ENCODE measurements around the gene DENND4A.

Gene DENND4A

DNA sequence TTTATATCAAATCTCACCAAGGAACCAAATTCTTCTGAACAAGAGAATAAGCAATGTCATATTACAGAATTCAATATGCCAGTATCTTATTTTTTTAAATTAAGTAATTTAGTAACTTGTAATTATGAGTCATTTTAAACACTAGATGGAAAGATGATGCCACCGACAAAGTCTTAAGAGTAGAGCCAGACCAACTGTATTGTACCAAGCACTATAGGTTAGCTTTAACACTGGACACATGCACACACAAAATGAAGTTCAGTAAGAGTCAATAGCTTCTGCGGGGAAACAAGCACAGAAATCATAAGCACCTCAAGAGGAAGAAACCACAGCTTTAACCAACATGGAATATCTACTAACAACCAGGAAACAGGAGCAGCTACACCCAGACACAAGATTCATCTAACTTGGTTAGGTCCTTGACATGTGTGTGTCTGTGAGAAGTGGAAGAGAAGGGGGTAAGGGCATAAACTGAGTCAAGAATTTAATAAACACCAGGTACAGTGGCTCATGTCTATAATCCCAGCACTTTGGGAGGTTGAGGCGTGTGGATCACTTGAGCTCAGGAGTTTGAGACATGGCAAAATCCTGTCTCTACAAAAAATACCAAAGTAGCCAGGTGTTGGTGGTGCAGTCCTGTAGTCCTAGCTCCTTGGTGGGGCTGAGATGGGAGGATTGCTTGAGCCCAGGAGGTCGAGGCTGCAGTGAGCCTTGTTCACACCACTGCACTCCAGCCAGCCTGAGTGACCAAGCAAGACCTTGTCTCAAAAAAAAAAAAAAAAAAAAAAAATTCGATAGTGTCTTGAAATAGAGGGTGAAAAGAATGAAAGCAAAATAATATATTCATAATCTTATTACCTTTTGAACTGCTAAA, 28.9 kb downstream of the DENND4A start:
- TF ChIP-seq, protein P1, sequence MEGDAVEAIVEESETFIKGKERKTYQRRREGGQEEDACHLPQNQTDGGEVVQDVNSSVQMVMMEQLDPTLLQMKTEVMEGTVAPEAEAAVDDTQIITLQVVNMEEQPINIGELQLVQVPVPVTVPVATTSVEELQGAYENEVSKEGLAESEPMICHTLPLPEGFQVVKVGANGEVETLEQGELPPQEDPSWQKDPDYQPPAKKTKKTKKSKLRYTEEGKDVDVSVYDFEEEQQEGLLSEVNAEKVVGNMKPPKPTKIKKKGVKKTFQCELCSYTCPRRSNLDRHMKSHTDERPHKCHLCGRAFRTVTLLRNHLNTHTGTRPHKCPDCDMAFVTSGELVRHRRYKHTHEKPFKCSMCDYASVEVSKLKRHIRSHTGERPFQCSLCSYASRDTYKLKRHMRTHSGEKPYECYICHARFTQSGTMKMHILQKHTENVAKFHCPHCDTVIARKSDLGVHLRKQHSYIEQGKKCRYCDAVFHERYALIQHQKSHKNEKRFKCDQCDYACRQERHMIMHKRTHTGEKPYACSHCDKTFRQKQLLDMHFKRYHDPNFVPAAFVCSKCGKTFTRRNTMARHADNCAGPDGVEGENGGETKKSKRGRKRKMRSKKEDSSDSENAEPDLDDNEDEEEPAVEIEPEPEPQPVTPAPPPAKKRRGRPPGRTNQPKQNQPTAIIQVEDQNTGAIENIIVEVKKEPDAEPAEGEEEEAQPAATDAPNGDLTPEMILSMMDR (IDR thresholded peaks at IDR 0.05; ENCODE audit: extremely low read depth, missing control alignments), result no peak
- no peak for DNase-seq (ENCODE audit: low spot score)

DNA sequence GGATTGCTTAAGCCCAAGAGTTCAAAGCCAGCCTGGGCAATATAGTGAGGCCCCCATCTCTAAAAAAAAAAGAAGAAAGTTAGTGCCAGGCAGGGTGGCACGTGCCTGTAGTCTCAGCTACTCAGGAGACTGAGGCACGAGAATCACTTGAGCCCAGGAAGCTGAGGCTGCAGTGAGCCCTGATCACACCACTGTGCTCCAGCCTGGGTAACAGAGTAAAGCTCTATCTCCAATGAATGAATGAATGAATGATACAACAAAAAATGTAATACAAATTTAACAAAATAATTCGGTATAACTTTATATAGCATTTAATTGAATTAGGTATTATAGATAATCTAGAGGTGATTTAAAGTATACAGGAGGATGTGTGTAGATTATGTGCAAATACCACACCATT, 29.7 kb downstream of the DENND4A start:
- no peak for DNase-seq (ENCODE audit: low spot score)
- TF ChIP-seq, protein P1 (IDR thresholded peaks at IDR 0.05; ENCODE audit: extremely low read depth, missing control alignments), result no peak

DNA sequence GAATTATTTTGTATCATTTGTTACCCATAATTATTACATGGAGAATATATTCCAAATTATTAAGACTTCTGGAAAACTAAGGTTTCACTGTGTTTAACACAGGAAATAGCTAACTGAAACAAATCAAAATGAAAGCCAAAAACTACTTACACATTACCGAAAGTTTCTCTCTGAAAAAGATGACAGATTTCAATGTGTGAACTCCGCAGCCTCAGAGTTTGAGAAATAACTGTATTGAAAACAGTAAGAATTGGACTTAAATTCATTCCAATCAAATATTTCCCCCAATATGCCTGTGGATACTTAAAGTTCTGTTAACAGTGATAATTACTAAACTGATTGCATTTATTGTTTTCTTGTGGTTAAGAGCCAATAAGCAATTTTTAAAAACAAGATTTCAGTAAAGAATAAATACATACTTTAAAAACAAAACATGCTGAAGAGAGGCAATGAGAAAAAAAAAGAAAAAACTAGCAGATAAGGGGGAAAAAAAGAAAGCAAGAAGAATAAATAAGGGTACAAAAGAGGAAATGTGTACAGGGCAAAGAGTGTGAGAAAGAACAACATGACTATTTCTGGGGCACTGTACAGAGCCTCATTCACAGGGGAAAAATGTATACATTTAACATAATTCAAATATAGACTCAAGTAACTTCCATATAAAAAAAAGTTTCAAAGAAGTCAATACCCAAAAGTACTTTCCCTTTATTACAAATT, 30.7 kb downstream of the DENND4A start:
- peak; percentile 11 for DNase-seq (ENCODE audit: low spot score)
- TF ChIP-seq, protein P1 (IDR thresholded peaks at IDR 0.05; ENCODE audit: extremely low read depth, missing control alignments), result no peak

DNA sequence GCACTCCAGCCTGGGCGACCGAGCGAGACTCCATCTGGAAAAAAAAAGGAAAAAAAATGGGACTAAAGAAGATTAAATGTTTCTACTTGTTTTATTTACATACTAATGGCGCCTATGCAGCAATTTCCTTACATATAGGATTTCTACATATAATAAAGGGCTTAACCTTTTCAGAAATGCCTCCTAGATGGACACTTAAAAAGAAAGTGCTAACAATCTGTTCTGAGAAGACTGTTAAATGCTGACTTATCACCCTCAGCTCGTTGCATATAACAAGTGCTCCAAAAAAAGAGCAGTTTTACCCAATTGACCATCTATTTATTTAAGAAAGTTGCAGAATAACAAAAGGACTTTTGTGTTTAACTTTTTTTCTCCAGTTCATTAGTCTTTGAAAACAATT, 32.7 kb downstream of the DENND4A start:
- no peak for DNase-seq (ENCODE audit: low spot score)
- TF ChIP-seq, protein P1 (IDR thresholded peaks at IDR 0.05; ENCODE audit: extremely low read depth, missing control alignments), result no peak

DNA sequence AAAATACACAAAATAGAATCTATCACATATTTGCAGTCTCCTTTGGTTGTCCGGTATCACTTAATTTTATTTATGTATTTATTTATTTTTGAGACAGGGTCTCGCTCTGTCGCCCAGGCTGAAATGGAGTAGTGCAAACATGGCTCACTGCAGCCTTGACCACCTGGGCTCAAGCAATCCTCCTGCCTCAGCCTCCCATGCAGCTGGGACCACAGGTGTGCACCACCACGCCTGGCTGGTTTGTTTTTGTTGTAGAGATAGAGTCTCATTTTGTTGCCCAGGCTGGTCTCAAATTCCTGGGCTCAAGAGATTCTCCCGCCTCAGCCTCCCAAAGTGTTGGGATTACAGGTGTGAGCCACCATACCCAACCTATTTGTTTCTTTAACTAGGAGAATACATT, 33.9 kb downstream of the DENND4A start:
- TF ChIP-seq, protein P1 (IDR thresholded peaks at IDR 0.05; ENCODE audit: extremely low read depth, missing control alignments), result no peak
- DNase-seq (ENCODE audit: low spot score), result no peak

DNA sequence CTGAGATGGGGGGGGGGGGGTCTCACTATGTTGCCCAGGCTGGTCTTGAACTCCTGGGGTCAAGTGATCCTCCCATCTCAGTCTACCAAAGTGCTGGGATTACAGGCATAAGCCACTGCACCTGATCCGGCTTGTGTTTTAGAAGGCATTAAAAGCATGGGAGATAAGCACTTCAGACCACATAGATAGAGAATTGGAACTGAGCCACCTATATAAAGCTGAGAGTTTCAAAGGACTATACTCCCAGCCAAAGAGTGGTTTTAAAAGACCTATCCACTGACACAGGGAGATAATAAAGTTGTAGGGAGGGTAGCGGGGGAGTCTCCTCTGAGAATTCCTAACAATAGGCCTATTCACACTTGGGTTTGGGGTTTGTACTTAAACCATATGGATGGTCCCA, 34.8 kb downstream of the DENND4A start:
- no peak for DNase-seq (ENCODE audit: low spot score)
- TF ChIP-seq, protein P1 (IDR thresholded peaks at IDR 0.05; ENCODE audit: extremely low read depth, missing control alignments), result no peak

DNA sequence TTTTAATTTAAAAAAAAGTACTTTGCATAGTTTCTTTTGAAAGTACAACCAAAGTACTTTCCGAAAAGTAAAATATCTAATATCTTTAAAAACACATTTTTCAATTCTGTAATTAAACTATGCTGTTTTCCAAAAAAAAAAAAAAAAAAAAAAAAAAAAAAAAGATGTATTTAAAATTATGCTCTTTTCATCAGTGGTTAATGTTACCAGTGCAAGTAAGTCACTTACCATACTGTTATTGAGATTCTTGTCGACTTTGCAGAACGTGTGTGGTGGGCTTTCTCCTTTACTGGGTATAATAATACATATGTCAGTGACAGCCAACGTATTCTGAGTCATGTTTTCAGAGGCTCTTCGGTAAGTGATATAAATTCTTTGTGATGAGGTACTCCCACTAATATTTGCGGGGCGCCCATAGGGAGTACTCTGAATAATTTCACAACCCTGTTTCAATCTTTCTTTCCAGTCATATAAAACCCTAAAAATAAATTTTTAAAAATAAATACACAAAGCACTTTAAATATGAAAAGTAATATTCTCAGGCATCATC, 39.9 kb downstream of the DENND4A start:
- DNase-seq (ENCODE audit: low spot score), result no peak

More for the DNA sequence above, 39.9 kb downstream of the DENND4A start:
- TF ChIP-seq, protein P1 (IDR thresholded peaks at IDR 0.05; ENCODE audit: extremely low read depth, missing control alignments), result no peak
